ENCODE measurements around the gene NFIA. TPM values are rescaled to one million over a fixed set of nuclear protein-coding genes. Genes with fewer than 3 reads are reported as not detected.

Gene NFIA
- total RNA-seq, 1 experiment from 2014 or later: 0.35 TPM

DNA sequence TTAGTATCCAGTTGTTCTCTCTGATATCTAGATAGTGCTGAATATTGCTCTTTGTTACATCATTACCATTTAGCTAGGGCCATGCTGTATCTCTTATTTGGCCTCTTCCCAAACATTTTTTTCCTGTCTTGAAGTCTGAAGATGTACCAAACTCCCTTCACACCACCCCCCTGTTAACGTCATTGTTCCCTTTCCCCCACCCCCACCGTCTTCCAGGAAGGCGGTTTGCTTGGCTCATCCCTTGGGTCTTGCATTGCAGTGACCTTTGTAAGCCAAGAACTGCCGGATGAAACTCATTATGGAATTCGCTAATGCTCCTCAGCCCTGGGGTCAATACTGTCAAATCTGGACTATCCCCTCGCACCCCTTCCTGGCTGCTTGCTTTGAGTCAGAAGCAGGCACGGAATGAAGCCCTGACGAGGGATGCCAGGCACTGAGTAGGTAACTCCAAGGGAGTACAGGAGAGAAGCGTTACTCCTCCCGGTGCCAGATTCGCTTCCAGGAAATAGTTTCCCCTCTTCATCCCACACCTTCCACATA, 359.4 kb downstream of the NFIA start:
- Histone ChIP-seq H3K56ac (ENCODE audit: insufficient read length, low read depth, low read length) (no peak overlapping the region), H2BK12ac (ENCODE audit: insufficient read length, low read depth, low read length) (no peak overlapping the region), H3T11ph (ENCODE audit: low read length) (no peak overlapping the region), H3K27me3 (ENCODE audit: insufficient read depth, low read length) (no peaks in the 10 kb centered on the region), H2AFZ (ENCODE audit: low read length) (no peak overlapping the region), H2AK5ac (ENCODE audit: insufficient read length, low read length) (no peak overlapping the region), H3K4me2 (ENCODE audit: insufficient read depth, insufficient read length, low read length) (no peak overlapping the region), H2BK15ac (ENCODE audit: low read depth, low read length) (no peak overlapping the region), H2BK5ac (ENCODE audit: insufficient read length, low read length) (no peak overlapping the region), H3K18ac (ENCODE audit: insufficient read length, low read depth, low read length) (no peak overlapping the region), H4K8ac (replicated peaks; ENCODE audit: insufficient read length, low read depth, low read length) (no peak overlapping the region), H3K9me3 (ENCODE audit: control insufficient read depth, low read depth, low read length) (no peaks in the 10 kb centered on the region), H3K79me2 (ENCODE audit: insufficient read depth, low read length) (no peaks in the 10 kb centered on the region), H3K4me1 (ENCODE audit: insufficient read depth, low read length) (0 out of 2 replicates have a peak, but pooled peaks cover 3% of the 10 kb centered on the region), H2BK120ac (ENCODE audit: low read depth, low read length, poor library complexity, severe bottlenecking) (no peak overlapping the region), H3K4ac (ENCODE audit: low read depth, low read length) (no peak overlapping the region), H4K5ac (ENCODE audit: insufficient read length, low read depth, low read length) (no peak overlapping the region), H3K79me1 (ENCODE audit: insufficient read depth, low read depth, low read length, poor library complexity, severe bottlenecking) (no peaks in the 10 kb centered on the region), H3K23me2 (ENCODE audit: insufficient read length, low read depth, low read length, poor library complexity, severe bottlenecking) (no peaks in the 10 kb centered on the region), H4K20me1 (ENCODE audit: control insufficient read depth, insufficient read depth, insufficient read length) (no peaks in the 10 kb centered on the region), H2BK20ac (ENCODE audit: low read depth, low read length, poor library complexity, severe bottlenecking) (no peak overlapping the region), H3K9ac (ENCODE audit: extremely low read depth, insufficient read length, low read length) (no peak overlapping the region), H4K91ac (ENCODE audit: insufficient read length, low read depth, low read length) (no peak overlapping the region), H3K27ac (ENCODE audit: insufficient read length, low read depth, low read length) (no peak overlapping the region), H3K14ac (ENCODE audit: insufficient read depth, low read length) (peak overlapping the region; percentile 63; the same call in 1 of the 2 replicates), H3K23ac (ENCODE audit: insufficient read length, low read depth, low read length) (no peak overlapping the region)
- no CpG with 5 or more reads among the region's 11 CpGs for WGBS (ENCODE audit: extremely low coverage, insufficient read length, low lambda C conversion rate)
- Mint-ChIP-seq H3K9me3 (no peaks in the 10 kb centered on the region), H3K27ac (no peak overlapping the region), H3K27me3 (ENCODE audit: low read depth) (no peaks in the 10 kb centered on the region; the same call in 1 of the 2 replicates), H3K4me1 (peaks cover 22 to 23% of the 10 kb centered on the region in 2 experiments), H3K36me3 (ENCODE audit: insufficient read depth in 1 of 3, low read depth in 3 of 3) (no peaks in the 10 kb centered on the region; a peak in 1 of 7 replicates), H3K4me3 (no peak overlapping the region)
- TF ChIP-seq, protein P1, sequence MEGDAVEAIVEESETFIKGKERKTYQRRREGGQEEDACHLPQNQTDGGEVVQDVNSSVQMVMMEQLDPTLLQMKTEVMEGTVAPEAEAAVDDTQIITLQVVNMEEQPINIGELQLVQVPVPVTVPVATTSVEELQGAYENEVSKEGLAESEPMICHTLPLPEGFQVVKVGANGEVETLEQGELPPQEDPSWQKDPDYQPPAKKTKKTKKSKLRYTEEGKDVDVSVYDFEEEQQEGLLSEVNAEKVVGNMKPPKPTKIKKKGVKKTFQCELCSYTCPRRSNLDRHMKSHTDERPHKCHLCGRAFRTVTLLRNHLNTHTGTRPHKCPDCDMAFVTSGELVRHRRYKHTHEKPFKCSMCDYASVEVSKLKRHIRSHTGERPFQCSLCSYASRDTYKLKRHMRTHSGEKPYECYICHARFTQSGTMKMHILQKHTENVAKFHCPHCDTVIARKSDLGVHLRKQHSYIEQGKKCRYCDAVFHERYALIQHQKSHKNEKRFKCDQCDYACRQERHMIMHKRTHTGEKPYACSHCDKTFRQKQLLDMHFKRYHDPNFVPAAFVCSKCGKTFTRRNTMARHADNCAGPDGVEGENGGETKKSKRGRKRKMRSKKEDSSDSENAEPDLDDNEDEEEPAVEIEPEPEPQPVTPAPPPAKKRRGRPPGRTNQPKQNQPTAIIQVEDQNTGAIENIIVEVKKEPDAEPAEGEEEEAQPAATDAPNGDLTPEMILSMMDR (conservative IDR thresholded peaks at IDR 0.05): no peak
- DNase-seq: no peak

All from H9 (cell line).